Vagina (tissue), 2 donors: ENCODE results near the gene CTAGE1.

ENCODE experiments used
- CTCF ChIP-seq, 3 experiments: fragments of 450-650 bp in 2 of 3; fragments of 200-600 bp in 1 of 3; sonication (generic) in 1 of 3; IDR thresholded peaks; one replicate each; pipeline ENCODE4 v1.5.1; 2017 to 2019; ENCODE audit warnings: antibody characterized with exemption in 3 of 3, mild to moderate bottlenecking in 2 of 3, moderate library complexity in 2 of 3
- POLR2A ChIP-seq, 2 donors: fragments of 450-650 bp; IDR thresholded peaks; one replicate each; pipeline ENCODE4 v1.6.1; 2017; ENCODE audit warnings: antibody characterized with exemption in 2 of 2, mild to moderate bottlenecking in 2 of 2, moderate library complexity in 2 of 2

GRCh38 chr18:22420652-22421051, 2.9 kb upstream of the CTAGE1 start:
- TF ChIP-seq POLR2A (IDR thresholded peaks at IDR 0.05) (no peak), CTCF (IDR thresholded peaks at IDR 0.05) (no peak)
